Mammary epithelial cell (primary cell): ENCODE data around the gene SOX8.

Source experiments
- EZH2 ChIP-seq: IDR thresholded peaks from 2 replicates; pipeline ENCODE4 v1.6.1; 2012; ENCODE audit warnings: low read length, inconsistent platforms, borderline replicate concordance
- TF ChIP-seq, protein P1 (sequence below), 2 donors: IDR thresholded peaks in 1 of 2; conservative IDR thresholded peaks in 1 of 2; 2 replicates each; pipeline ENCODE4 v1.5.1; 2011 to 2012; ENCODE audit warnings: inconsistent platforms in 2 of 2, low read length in 2 of 2, mild to moderate bottlenecking in 2 of 2, control low read depth in 1 of 2, low read depth in 1 of 2; ENCODE audit not compliant: insufficient read depth in 1 of 2; ENCODE audit errors: extremely low read depth in 1 of 2

DNA sequence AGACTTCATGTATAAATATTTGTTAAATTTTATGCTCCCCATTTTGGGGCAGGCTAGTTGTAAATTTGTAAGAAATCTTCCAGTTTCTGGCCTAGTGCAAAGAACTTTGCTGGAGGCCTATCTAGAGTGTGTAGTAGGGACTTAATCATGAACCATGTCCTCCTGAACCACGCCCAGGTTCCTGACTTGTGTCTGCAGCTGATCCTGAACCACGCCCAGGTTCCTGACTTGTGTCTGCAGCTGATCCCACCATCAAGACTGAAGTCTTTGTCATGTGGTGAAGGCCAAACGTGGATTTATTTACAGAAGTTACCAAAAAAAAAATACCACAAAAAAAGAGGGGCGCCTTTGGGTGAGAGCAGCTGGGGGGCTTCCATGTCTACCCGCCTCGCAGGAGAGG is 43.8 kb upstream of the SOX8 start:
- TF ChIP-seq, protein P1, sequence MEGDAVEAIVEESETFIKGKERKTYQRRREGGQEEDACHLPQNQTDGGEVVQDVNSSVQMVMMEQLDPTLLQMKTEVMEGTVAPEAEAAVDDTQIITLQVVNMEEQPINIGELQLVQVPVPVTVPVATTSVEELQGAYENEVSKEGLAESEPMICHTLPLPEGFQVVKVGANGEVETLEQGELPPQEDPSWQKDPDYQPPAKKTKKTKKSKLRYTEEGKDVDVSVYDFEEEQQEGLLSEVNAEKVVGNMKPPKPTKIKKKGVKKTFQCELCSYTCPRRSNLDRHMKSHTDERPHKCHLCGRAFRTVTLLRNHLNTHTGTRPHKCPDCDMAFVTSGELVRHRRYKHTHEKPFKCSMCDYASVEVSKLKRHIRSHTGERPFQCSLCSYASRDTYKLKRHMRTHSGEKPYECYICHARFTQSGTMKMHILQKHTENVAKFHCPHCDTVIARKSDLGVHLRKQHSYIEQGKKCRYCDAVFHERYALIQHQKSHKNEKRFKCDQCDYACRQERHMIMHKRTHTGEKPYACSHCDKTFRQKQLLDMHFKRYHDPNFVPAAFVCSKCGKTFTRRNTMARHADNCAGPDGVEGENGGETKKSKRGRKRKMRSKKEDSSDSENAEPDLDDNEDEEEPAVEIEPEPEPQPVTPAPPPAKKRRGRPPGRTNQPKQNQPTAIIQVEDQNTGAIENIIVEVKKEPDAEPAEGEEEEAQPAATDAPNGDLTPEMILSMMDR (conservative IDR thresholded peaks at IDR 0.05 in 1 of 2, IDR thresholded peaks at IDR 0.05 in 1 of 2; ENCODE audit: extremely low read depth in 1 of 2, insufficient read depth in 1 of 2, low read depth in 1 of 2, low read length in 2 of 2): no peak
- TF ChIP-seq EZH2: no peak
